Measurements from ENCODE around the gene TPT1.
"Not testable (repeated sequence)": the region's sequence is repeated elsewhere in the genome, so short reads cannot be mapped to it uniquely, and the experiment has no call there.

TPT1 gene

GRCh38 chr13:45350152-45350551, 9.2 kb upstream of the TPT1 start:
- H3K9ac ChIP-seq (ENCODE audit: low read depth, low read length, poor library complexity, severe bottlenecking), result no peak overlapping the region
- no peak overlapping the region for H2AFZ ChIP-seq (ENCODE audit: low read length)
- H3F3A ChIP-seq (ENCODE audit: low read depth), result no peaks in the 10 kb centered on the region
- H3K27me3 ChIP-seq (ENCODE audit: insufficient read depth, low read length, poor library complexity, severe bottlenecking), result no peaks in the 10 kb centered on the region
- H4K20me1 ChIP-seq (ENCODE audit: insufficient read depth, low read length, poor library complexity, severe bottlenecking), result no peaks in the 10 kb centered on the region
- H3K79me2 ChIP-seq (ENCODE audit: insufficient read depth, low read length), result no peaks in the 10 kb centered on the region
- H3K4me1 ChIP-seq (ENCODE audit: insufficient read depth, low read length, poor library complexity, severe bottlenecking), result no peaks in the 10 kb centered on the region
- H3K9me3 ChIP-seq (ENCODE audit: insufficient read depth, low read depth, low read length), result no peaks in the 10 kb centered on the region
- TF ChIP-seq CTCF (conservative IDR thresholded peaks at IDR 0.05; ENCODE audit: low read length), result no peak
- no peak overlapping the region for H3K4me2 ChIP-seq (ENCODE audit: low read depth, low read length, poor library complexity, severe bottlenecking)
- no peaks in the 10 kb centered on the region for H3K9me2 ChIP-seq (replicated peaks; ENCODE audit: low read depth, low read length)
- no peak overlapping the region for H3K4me3 ChIP-seq (ENCODE audit: low read length, poor library complexity, severe bottlenecking)
- no peaks in the 10 kb centered on the region for H3K36me3 ChIP-seq (ENCODE audit: insufficient read depth, low read length)

- no peak overlapping the region for H3K4me2 ChIP-seq (ENCODE audit: low read depth, low read length, poor library complexity, severe bottlenecking)
- TF ChIP-seq CTCF (conservative IDR thresholded peaks at IDR 0.05; ENCODE audit: low read length) (no peak), EZH2phosphoT487 (IDR thresholded peaks at IDR 0.05; ENCODE audit: borderline replicate concordance) (no peak)
- no peaks in the 10 kb centered on the region for H3F3A ChIP-seq (ENCODE audit: low read depth)
Measured at GRCh38 chr13:45349438-45349837, 8.5 kb upstream of the TPT1 start.

GRCh38 chr13:45344064-45344463, 3.1 kb upstream of the TPT1 start:
- H3K79me2 ChIP-seq (ENCODE audit: insufficient read depth, low read length), result peaks cover 37% of the 10 kb centered on the region
- not testable (repeated sequence) for H3F3A ChIP-seq (ENCODE audit: low read depth)

More at GRCh38 chr13:45349438-45349837, 8.5 kb upstream of the TPT1 start:
- H3K36me3 ChIP-seq (ENCODE audit: insufficient read depth, low read length), result no peaks in the 10 kb centered on the region
- no peaks in the 10 kb centered on the region for H3K9me2 ChIP-seq (replicated peaks; ENCODE audit: low read depth, low read length)
- no peaks in the 10 kb centered on the region for H3K79me2 ChIP-seq (ENCODE audit: insufficient read depth, low read length)
- no peaks in the 10 kb centered on the region for H3K4me1 ChIP-seq (ENCODE audit: insufficient read depth, low read length, poor library complexity, severe bottlenecking)
- no peak overlapping the region for H2AFZ ChIP-seq (ENCODE audit: low read length)
- no peak overlapping the region for H3K9ac ChIP-seq (ENCODE audit: low read depth, low read length, poor library complexity, severe bottlenecking)
- no peaks in the 10 kb centered on the region for H3K27me3 ChIP-seq (ENCODE audit: insufficient read depth, low read length, poor library complexity, severe bottlenecking)
- no peak overlapping the region for H3K4me3 ChIP-seq (ENCODE audit: low read length, poor library complexity, severe bottlenecking)
- no peaks in the 10 kb centered on the region for H4K20me1 ChIP-seq (ENCODE audit: insufficient read depth, low read length, poor library complexity, severe bottlenecking)
- no peaks in the 10 kb centered on the region for H3K9me3 ChIP-seq (ENCODE audit: insufficient read depth, low read depth, low read length)

GRCh38 chr13:45343102-45343501, 2.1 kb upstream of the TPT1 start:
- Histone ChIP-seq H3K4me1 (ENCODE audit: insufficient read depth, low read length, poor library complexity, severe bottlenecking) (peaks cover 26% of the 10 kb centered on the region), H3K27me3 (ENCODE audit: insufficient read depth, low read length, poor library complexity, severe bottlenecking) (peaks cover 12% of the 10 kb centered on the region)
- H3K4me2 ChIP-seq (ENCODE audit: low read depth, low read length, poor library complexity, severe bottlenecking), result not testable (repeated sequence)

More at GRCh38 chr13:45344064-45344463, 3.1 kb upstream of the TPT1 start:
- peaks cover 10% of the 10 kb centered on the region for H3K36me3 ChIP-seq (ENCODE audit: insufficient read depth, low read length)
- peak overlapping the region; percentile 22 for H3K9ac ChIP-seq (ENCODE audit: low read depth, low read length, poor library complexity, severe bottlenecking)
- not testable (repeated sequence) for H3K4me3 ChIP-seq (ENCODE audit: low read length, poor library complexity, severe bottlenecking); H2AFZ ChIP-seq (ENCODE audit: low read length); H3K9me2 ChIP-seq (replicated peaks; ENCODE audit: low read depth, low read length); H3K9me3 ChIP-seq (ENCODE audit: insufficient read depth, low read depth, low read length)
- H3K4me1 ChIP-seq (ENCODE audit: insufficient read depth, low read length, poor library complexity, severe bottlenecking), result peaks cover 17% of the 10 kb centered on the region
- H3K4me2 ChIP-seq (ENCODE audit: low read depth, low read length, poor library complexity, severe bottlenecking), result peak overlapping the region; percentile 13
- peaks cover 12% of the 10 kb centered on the region for H3K27me3 ChIP-seq (ENCODE audit: insufficient read depth, low read length, poor library complexity, severe bottlenecking)
- H4K20me1 ChIP-seq (ENCODE audit: insufficient read depth, low read length, poor library complexity, severe bottlenecking), result peaks cover 18% of the 10 kb centered on the region

GRCh38 chr13:45342668-45343067, 1.7 kb upstream of the TPT1 start:
- not testable (repeated sequence) for H3F3A ChIP-seq (ENCODE audit: low read depth)

More at GRCh38 chr13:45343102-45343501, 2.1 kb upstream of the TPT1 start:
- H3K9me3 ChIP-seq (ENCODE audit: insufficient read depth, low read depth, low read length); H2AFZ ChIP-seq (ENCODE audit: low read length); H3K9ac ChIP-seq (ENCODE audit: low read depth, low read length, poor library complexity, severe bottlenecking); H3F3A ChIP-seq (ENCODE audit: low read depth); H3K4me3 ChIP-seq (ENCODE audit: low read length, poor library complexity, severe bottlenecking); H3K9me2 ChIP-seq (replicated peaks; ENCODE audit: low read depth, low read length): not testable (repeated sequence)
- peaks cover 47% of the 10 kb centered on the region for H3K79me2 ChIP-seq (ENCODE audit: insufficient read depth, low read length)
- H4K20me1 ChIP-seq (ENCODE audit: insufficient read depth, low read length, poor library complexity, severe bottlenecking), result peaks cover 28% of the 10 kb centered on the region
- peaks cover 20% of the 10 kb centered on the region for H3K36me3 ChIP-seq (ENCODE audit: insufficient read depth, low read length)

More at GRCh38 chr13:45342668-45343067, 1.7 kb upstream of the TPT1 start:
- H3K9ac ChIP-seq (ENCODE audit: low read depth, low read length, poor library complexity, severe bottlenecking), result peak overlapping the region; percentile 93
- H2AFZ ChIP-seq (ENCODE audit: low read length); H3K9me3 ChIP-seq (ENCODE audit: insufficient read depth, low read depth, low read length); H3K9me2 ChIP-seq (replicated peaks; ENCODE audit: low read depth, low read length): not testable (repeated sequence)
- H3K27me3 ChIP-seq (ENCODE audit: insufficient read depth, low read length, poor library complexity, severe bottlenecking), result peaks cover 12% of the 10 kb centered on the region
- H3K4me1 ChIP-seq (ENCODE audit: insufficient read depth, low read length, poor library complexity, severe bottlenecking), result peaks cover 31% of the 10 kb centered on the region
- H3K79me2 ChIP-seq (ENCODE audit: insufficient read depth, low read length), result peaks cover 51% of the 10 kb centered on the region
- H3K4me2 ChIP-seq (ENCODE audit: low read depth, low read length, poor library complexity, severe bottlenecking), result peak overlapping the region; percentile 93
- peaks cover 24% of the 10 kb centered on the region for H3K36me3 ChIP-seq (ENCODE audit: insufficient read depth, low read length)
- H4K20me1 ChIP-seq (ENCODE audit: insufficient read depth, low read length, poor library complexity, severe bottlenecking), result peaks cover 32% of the 10 kb centered on the region
- H3K4me3 ChIP-seq (ENCODE audit: low read length, poor library complexity, severe bottlenecking), result peak overlapping the region; percentile 90

All from Loucy (cell line).